ENCODE results near the gene PLEKHG4B. TPM values are rescaled to one million over a fixed set of nuclear protein-coding genes. Genes with fewer than 3 reads are reported as not detected.

PLEKHG4B gene
- total RNA-seq, 2 donors from 2014 or later: 0.55 TPM; not detected in 1

GRCh38 chr5:152077-152476 lies 60.1 kb downstream of the PLEKHG4B start:
- H3K36me3 Mint-ChIP-seq (ENCODE audit: low read depth): peaks cover 4% of the 10 kb centered on the region
- H3K27me3 Mint-ChIP-seq: peaks cover 23% of the 10 kb centered on the region
- H3K4me1 Mint-ChIP-seq: no peaks in the 10 kb centered on the region
- H3K9me3 ChIP-seq (ENCODE audit: control insufficient read depth, low read length, poor library complexity, severe bottlenecking): peaks cover 5% of the 10 kb centered on the region
- no peak for DNase-seq
- no peak for ATAC-seq
- no peak overlapping the region for H3K27ac Mint-ChIP-seq
- H3K4me3 Mint-ChIP-seq: no peak overlapping the region

GRCh38 chr5:153256-153655 lies 61.3 kb downstream of the PLEKHG4B start:
- H3K9me3 ChIP-seq (ENCODE audit: control insufficient read depth, low read length, poor library complexity, severe bottlenecking): peaks cover 1% of the 10 kb centered on the region
- DNase-seq (no peak), ATAC-seq (no peak)
- peaks cover 4% of the 10 kb centered on the region for H3K36me3 Mint-ChIP-seq (ENCODE audit: low read depth)
- no peaks in the 10 kb centered on the region for H3K4me1 Mint-ChIP-seq
- H3K27ac Mint-ChIP-seq: no peak overlapping the region
- peaks cover 25% of the 10 kb centered on the region for H3K27me3 Mint-ChIP-seq
- H3K4me3 Mint-ChIP-seq: no peak overlapping the region

GRCh38 chr5:154236-154635 lies 62.3 kb downstream of the PLEKHG4B start:
- peaks cover 4% of the 10 kb centered on the region for H3K36me3 Mint-ChIP-seq (ENCODE audit: low read depth)
- H3K9me3 ChIP-seq (ENCODE audit: control insufficient read depth, low read length, poor library complexity, severe bottlenecking): no peaks in the 10 kb centered on the region
- H3K27me3 Mint-ChIP-seq: peaks cover 32% of the 10 kb centered on the region
- H3K4me3 Mint-ChIP-seq: no peak overlapping the region
- DNase-seq (no peak), ATAC-seq (no peak)
- H3K4me1 Mint-ChIP-seq: peaks cover under 1% of the 10 kb centered on the region
- H3K27ac Mint-ChIP-seq: no peak overlapping the region

- ATAC-seq (no peak), DNase-seq (no peak)
- H3K27ac Mint-ChIP-seq: no peak overlapping the region
- H3K36me3 Mint-ChIP-seq (ENCODE audit: low read depth): peaks cover 6% of the 10 kb centered on the region
- H3K4me3 Mint-ChIP-seq: no peak overlapping the region
- H3K27me3 Mint-ChIP-seq: peaks cover 38% of the 10 kb centered on the region
- no peaks in the 10 kb centered on the region for H3K9me3 ChIP-seq (ENCODE audit: control insufficient read depth, low read length, poor library complexity, severe bottlenecking)
- H3K4me1 Mint-ChIP-seq: peaks cover 2% of the 10 kb centered on the region
Measured at GRCh38 chr5:154826-155225, 62.9 kb downstream of the PLEKHG4B start.

GRCh38 chr5:155651-156410 lies 63.9 kb downstream of the PLEKHG4B start:
- peaks cover 48% of the 10 kb centered on the region for H3K27me3 Mint-ChIP-seq
- H3K4me1 Mint-ChIP-seq: peaks cover 2% of the 10 kb centered on the region
- H3K36me3 Mint-ChIP-seq (ENCODE audit: low read depth): peaks cover 6% of the 10 kb centered on the region
- no peaks in the 10 kb centered on the region for H3K9me3 ChIP-seq (ENCODE audit: control insufficient read depth, low read length, poor library complexity, severe bottlenecking)
- H3K27ac Mint-ChIP-seq: no peak overlapping the region
- ATAC-seq: no peak
- no peak overlapping the region for H3K4me3 Mint-ChIP-seq
- no peak for DNase-seq

GRCh38 chr5:156411-157072 lies 64.6 kb downstream of the PLEKHG4B start:
- Mint-ChIP-seq H3K4me3 (no peak overlapping the region), H3K27me3 (peaks cover 55% of the 10 kb centered on the region), H3K36me3 (ENCODE audit: low read depth) (peaks cover 6% of the 10 kb centered on the region), H3K27ac (no peak overlapping the region), H3K4me1 (peaks cover 2% of the 10 kb centered on the region)
- ATAC-seq: no peak
- H3K9me3 ChIP-seq (ENCODE audit: control insufficient read depth, low read length, poor library complexity, severe bottlenecking): no peaks in the 10 kb centered on the region
- DNase-seq: no peak

- Mint-ChIP-seq H3K27me3 (peaks cover 57% of the 10 kb centered on the region), H3K27ac (no peak overlapping the region), H3K4me3 (peak overlapping the region; percentile 19), H3K4me1 (peaks cover 2% of the 10 kb centered on the region), H3K36me3 (ENCODE audit: low read depth) (peaks cover 6% of the 10 kb centered on the region)
- no peak for ATAC-seq
- DNase-seq: no peak
- no peaks in the 10 kb centered on the region for H3K9me3 ChIP-seq (ENCODE audit: control insufficient read depth, low read length, poor library complexity, severe bottlenecking)
Measured at GRCh38 chr5:157126-157715, 65.3 kb downstream of the PLEKHG4B start.

- Mint-ChIP-seq H3K36me3 (ENCODE audit: low read depth) (peaks cover 6% of the 10 kb centered on the region), H3K4me1 (peaks cover 2% of the 10 kb centered on the region), H3K27me3 (peaks cover 57% of the 10 kb centered on the region), H3K4me3 (no peak overlapping the region), H3K27ac (no peak overlapping the region)
- no peaks in the 10 kb centered on the region for H3K9me3 ChIP-seq (ENCODE audit: control insufficient read depth, low read length, poor library complexity, severe bottlenecking)
- no peak for DNase-seq
- no peak for ATAC-seq
Measured at GRCh38 chr5:157801-158200, 65.8 kb downstream of the PLEKHG4B start.

- Mint-ChIP-seq H3K36me3 (ENCODE audit: low read depth) (peaks cover 6% of the 10 kb centered on the region), H3K27me3 (peaks cover 57% of the 10 kb centered on the region), H3K27ac (no peak overlapping the region), H3K4me3 (no peak overlapping the region), H3K4me1 (peaks cover 2% of the 10 kb centered on the region)
- ATAC-seq (no peak), DNase-seq (no peak)
- no peaks in the 10 kb centered on the region for H3K9me3 ChIP-seq (ENCODE audit: control insufficient read depth, low read length, poor library complexity, severe bottlenecking)
Measured at GRCh38 chr5:158807-159447, 67.0 kb downstream of the PLEKHG4B start.

- Mint-ChIP-seq H3K27me3 (peaks cover 52% of the 10 kb centered on the region), H3K36me3 (ENCODE audit: low read depth) (peaks cover 4% of the 10 kb centered on the region), H3K27ac (no peak overlapping the region), H3K4me1 (peaks cover 2% of the 10 kb centered on the region), H3K4me3 (no peak overlapping the region)
- DNase-seq (no peak), ATAC-seq (no peak)
- no peaks in the 10 kb centered on the region for H3K9me3 ChIP-seq (ENCODE audit: control insufficient read depth, low read length, poor library complexity, severe bottlenecking)
Measured at GRCh38 chr5:159448-160172, 67.6 kb downstream of the PLEKHG4B start.

GRCh38 chr5:160173-160510 lies 68.2 kb downstream of the PLEKHG4B start:
- Mint-ChIP-seq H3K4me1 (peaks cover 2% of the 10 kb centered on the region), H3K27me3 (peaks cover 47% of the 10 kb centered on the region)

GRCh38 chr5:160921-161802 lies 69.2 kb downstream of the PLEKHG4B start:
- H3K36me3 Mint-ChIP-seq (ENCODE audit: low read depth): peaks cover 3% of the 10 kb centered on the region
- no peak overlapping the region for H3K4me3 Mint-ChIP-seq
- no peak overlapping the region for H3K27ac Mint-ChIP-seq
- H3K9me3 ChIP-seq (ENCODE audit: control insufficient read depth, low read length, poor library complexity, severe bottlenecking): no peaks in the 10 kb centered on the region
- peaks cover 2% of the 10 kb centered on the region for H3K4me1 Mint-ChIP-seq
- DNase-seq (no peak), ATAC-seq (no peak)
- peaks cover 39% of the 10 kb centered on the region for H3K27me3 Mint-ChIP-seq

More at GRCh38 chr5:160173-160510, 68.2 kb downstream of the PLEKHG4B start:
- H3K4me3 Mint-ChIP-seq: no peak overlapping the region
- DNase-seq (no peak), ATAC-seq (no peak)
- no peak overlapping the region for H3K27ac Mint-ChIP-seq
- H3K9me3 ChIP-seq (ENCODE audit: control insufficient read depth, low read length, poor library complexity, severe bottlenecking): no peaks in the 10 kb centered on the region
- peaks cover 3% of the 10 kb centered on the region for H3K36me3 Mint-ChIP-seq (ENCODE audit: low read depth)
